Measurements from ENCODE around the gene EBI3.
"Not testable (repeated sequence)": the region's sequence is repeated elsewhere in the genome, so short reads cannot be mapped to it uniquely, and the experiment has no call there.

Gene EBI3

DNA sequence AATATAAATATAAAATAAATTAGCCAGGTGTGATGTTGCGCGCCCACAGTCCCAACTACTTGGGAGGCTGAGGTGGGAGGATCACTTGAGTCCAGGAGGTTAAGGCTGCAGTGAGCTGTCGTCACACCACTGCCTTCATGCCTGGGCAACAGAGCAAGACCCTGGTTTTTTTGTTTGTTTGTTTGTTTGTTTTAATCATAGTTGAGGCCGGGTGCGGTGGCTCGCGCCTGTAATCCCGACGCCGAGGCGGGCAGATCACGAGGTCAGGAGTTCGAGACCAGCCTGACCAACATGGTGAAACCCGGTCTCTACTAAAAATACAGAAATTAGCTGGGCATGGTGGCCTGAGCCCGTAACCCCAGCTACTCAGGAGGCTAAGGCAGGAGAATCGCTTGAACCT lies 8.2 kb downstream of the EBI3 start:
- not testable (repeated sequence) for DNase-seq

- DNase-seq: no peak
Observed at GRCh38 chr19:4238831-4239230, 9.5 kb downstream of the EBI3 start.

DNA sequence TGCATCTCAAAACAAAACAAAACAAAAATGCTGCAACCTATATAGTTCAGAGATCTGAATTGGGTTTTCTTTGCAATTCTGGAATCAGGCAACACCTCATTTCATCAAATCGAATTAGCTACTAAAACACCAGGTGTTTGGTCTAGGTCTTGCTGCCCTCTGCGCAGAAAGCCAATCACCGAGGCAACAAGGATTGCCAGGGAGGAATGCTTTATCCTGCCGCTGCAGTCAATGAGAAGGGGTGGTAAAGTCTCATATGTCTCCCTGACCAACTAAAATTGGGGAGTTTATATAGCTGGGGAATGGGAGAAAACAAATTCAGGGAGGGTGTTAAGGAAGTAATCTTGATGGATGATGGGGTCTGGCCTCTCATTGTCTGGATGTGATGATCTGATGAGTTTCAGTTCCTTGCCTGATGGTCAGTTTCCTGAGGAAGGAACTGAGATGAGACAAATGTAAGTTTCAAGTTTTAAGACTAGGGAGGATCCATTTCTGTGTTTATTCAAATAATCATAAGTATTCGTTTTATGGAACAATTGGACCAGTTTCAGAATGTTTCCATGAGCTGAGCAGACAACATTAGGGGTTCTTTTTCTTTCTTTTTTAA lies 12.6 kb downstream of the EBI3 start:
- DNase-seq: no peak

GRCh38 chr19:4245938-4246337 lies 16.6 kb downstream of the EBI3 start:
- DNase-seq: not testable (repeated sequence)

- peak; percentile 99 for DNase-seq
Observed at GRCh38 chr19:4246767-4247593, 17.7 kb downstream of the EBI3 start, which contains the start of gene YJU2. Gene YJU2, plus strand, starts transcription at chr19:4247080. Its CDS starts 67 bp downstream, at chr19:4247147.

DNA sequence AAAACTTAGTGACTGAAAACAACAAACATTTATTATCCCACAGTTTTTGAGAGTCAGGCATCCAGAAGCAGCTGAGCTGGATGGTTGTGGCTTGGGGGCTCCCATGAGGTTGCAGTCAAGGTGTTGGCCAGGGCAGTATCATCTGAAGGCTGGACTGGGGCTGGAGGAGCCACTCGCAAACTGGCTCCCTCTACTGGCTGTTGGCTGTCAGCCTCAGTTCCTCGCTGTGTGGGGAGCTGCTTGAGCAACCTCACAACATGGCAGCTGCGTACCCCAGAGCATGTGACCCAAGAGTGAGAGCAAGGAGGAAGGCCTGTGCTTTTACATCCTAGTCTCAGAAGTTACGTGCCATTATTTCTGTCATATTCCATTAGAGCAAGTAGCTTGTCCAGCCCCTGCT lies 27.2 kb downstream of the EBI3 start:
- no peak for DNase-seq

DNA sequence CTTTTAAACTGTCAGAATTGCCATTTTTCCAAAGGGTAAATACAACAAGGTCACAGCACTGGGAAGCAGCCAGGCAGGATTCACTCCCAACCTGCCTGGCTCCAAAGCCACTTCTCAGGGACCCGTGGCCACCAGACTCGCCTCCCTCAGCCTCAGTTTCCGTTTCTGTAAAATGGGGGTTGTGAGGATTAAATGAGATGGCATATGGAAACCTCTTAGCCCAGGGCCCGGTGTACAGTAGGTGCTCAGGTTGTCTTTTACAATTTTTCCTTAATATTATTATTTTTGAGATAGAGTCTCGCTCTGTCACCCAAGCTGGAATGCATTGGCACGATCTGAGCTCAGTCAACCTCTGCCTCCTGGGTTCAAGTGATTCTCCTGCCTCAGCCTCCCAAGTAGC lies 27.7 kb downstream of the EBI3 start:
- DNase-seq: no peak

DNA sequence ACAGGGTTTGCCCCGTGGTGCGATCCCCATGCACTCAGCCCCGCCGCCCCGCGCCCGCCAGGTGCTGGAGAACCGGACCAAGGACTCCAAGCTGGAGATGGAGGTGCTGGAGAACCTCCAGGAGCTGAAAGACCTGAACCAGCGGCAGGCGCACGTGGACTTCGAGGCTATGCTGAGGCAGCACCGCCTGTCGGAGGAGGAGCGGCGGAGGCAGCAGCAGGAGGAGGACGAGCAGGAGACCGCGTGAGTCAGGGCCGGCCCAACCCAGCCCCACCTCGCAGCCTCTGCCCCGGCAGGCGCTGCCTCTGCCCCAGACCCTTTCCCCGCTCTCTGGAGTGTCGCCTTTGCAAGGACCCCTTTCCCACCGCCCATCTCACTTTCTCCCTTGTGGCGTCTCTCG lies 28.9 kb downstream of the EBI3 start:
- DNase-seq: no peak

DNA sequence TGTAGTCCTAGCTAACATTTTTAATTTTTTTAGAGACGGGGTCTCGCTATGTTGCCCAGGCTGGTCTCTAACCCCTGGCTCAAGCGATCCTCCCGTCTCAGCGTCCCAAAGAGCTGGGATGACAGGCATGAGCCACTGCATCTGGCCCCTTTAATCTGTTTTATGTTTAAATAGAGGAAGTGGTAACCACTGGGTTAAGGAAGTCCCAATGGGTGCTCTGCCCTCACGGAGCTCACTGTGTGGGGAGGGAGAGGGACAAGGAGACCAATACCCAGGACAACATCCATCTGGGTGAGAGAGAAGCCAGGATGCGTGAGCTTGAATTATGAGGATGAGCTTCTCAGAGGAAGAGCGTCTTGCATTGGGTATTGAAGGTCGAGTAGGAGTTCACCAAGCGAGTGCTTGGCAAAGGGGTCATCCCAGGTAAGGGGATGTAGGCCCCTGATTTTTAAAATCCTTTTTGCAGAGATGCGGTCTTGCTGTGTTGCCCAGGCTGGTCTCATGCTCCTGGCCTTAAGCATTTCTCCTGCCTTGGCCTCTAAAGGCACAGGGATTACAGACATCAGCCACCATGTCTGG lies 31.4 kb downstream of the EBI3 start:
- DNase-seq: no peak

GRCh38 chr19:4264812-4265211 lies 35.5 kb downstream of the EBI3 start:
- no peak for DNase-seq

- no peak for DNase-seq
Observed at GRCh38 chr19:4266253-4267000, 37.1 kb downstream of the EBI3 start.

DNA sequence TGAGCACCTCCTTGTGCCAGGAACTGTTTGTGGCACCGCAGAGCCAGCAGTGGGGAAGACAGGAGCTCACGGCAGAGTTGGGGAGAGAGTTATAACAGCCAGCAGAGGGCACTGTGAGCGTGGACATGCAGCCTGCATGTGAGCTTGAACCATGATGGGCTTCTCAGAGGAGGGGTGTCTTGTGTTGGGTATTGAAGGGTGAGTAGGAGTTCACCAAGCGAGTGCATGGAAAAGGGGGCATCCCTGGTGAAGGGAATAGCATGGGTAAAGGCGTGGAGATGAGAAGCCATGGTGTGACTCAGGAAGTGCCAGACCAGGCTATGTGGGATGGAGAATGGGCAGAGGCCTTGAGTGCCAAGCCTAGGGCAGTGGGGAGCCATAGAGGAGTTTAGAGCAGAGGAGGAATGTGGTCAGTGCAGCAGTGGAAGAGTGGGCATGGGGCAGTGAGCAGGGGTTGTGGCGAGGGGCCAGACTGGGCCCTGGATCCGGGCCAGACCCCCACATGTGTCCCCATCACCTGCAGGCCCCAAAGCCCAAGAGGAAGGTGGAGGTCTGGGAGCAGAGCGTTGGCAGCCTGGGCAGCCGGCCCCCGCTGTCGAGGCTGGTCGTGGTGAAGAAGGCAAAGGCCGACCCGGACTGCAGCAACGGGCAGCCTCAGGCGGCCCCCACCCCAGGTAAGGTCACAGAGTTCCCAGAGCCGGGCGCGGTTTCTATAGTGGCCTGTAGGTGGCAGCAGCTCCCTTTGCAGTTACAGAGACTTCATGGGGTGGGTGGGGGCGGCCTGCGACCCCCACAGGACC lies 38.0 kb downstream of the EBI3 start:
- DNase-seq: no peak

- no peak for DNase-seq
Observed at GRCh38 chr19:4267901-4268815, 38.8 kb downstream of the EBI3 start.

DNA sequence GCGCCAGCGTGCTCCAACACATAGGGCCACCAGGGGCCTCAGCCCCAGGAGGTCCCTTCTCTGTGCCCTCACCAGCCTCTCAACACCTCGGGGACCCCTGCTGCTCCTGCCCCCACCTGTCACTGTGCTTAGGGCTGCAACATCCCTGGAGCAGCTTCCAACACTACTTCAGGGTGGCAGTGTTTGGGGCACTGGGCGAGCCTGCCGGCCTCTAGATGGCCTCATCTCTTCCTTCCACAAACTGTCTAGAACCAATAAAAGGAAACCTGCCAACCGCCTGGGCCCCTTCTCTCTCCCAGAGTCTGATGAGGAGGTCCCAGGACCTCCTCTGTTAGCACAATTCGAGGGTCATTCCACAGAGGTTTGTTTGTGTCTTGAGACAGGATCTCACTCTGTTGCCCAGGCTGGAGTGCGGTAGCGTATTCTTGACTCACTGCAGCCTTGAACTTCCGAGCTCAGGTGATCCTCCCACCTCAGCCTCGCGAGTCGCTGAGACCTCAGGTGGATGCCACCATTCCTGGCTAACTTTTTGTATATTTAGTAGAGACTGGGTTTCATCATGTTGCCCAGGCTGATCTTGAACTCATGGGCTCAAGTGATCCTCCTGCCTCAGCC lies 39.6 kb downstream of the EBI3 start:
- DNase-seq: no peak

DNA sequence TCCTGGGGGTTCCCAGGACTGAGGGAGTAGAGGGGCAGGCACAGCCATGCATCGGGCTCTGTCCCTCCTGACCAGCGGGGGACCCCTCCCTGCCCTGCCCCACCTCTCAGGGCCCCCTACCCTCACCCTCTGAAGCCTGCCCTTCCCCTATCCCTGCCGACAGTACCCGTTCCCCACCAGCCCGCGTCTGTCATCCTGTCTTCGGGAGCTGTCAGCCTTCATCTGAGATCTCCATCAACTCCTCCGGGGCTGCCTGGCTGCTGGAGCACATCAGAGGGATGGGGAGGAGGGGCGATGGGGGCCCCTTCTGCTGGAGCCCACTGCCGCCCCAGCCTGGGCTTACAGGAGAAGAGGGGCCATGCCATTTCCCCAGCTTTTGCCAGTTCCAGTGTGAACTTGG lies 43.6 kb downstream of the EBI3 start:
- no peak for DNase-seq

GRCh38 chr19:4274321-4274686 lies 45.0 kb downstream of the EBI3 start:
- not testable (repeated sequence) for DNase-seq

DNA sequence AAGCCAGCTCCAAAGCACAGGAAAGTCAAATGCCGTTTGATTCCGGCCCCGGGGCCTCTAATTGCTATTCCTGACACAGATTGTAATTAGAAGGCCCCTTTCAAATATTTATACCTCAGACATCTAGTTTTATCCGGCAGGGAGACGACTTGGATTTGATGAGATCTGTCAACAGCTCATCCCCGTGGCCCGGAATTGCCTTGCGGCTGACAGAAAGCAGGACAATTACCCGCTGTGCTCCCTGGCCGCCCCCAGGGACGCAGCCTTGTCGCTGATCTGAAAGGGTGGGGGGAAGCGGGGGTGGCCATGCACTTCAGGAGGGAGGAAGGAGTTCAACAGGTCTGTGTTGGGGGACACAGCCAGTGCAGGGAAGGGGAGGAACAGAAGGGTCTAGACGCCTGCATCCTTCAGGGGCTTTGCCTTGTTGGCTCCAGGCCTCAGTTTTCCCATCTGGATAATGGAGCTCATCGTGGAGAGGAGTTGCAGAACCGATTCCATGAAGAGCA lies 47.9 kb downstream of the EBI3 start:
- DNase-seq: no peak

DNA sequence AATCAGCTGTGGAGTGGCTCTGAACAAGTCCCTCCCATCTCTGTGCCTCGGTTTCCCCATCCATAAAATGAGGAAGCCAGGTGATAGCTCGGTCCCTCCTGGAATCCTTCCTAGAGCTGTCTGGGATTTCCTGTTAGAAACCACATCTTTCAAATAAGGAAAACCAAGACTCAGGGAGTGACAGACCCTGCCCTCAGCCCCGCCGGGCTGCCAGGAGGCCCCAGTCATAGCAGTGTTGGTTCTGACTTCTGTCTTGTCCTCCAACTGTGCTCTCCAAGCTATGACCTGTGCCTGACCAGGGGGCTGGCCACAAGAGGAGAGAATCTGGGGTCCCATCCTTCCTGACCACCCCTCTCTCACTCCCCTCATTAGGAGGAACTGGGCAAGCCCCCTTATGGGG lies 48.7 kb downstream of the EBI3 start:
- DNase-seq: no peak

DNA sequence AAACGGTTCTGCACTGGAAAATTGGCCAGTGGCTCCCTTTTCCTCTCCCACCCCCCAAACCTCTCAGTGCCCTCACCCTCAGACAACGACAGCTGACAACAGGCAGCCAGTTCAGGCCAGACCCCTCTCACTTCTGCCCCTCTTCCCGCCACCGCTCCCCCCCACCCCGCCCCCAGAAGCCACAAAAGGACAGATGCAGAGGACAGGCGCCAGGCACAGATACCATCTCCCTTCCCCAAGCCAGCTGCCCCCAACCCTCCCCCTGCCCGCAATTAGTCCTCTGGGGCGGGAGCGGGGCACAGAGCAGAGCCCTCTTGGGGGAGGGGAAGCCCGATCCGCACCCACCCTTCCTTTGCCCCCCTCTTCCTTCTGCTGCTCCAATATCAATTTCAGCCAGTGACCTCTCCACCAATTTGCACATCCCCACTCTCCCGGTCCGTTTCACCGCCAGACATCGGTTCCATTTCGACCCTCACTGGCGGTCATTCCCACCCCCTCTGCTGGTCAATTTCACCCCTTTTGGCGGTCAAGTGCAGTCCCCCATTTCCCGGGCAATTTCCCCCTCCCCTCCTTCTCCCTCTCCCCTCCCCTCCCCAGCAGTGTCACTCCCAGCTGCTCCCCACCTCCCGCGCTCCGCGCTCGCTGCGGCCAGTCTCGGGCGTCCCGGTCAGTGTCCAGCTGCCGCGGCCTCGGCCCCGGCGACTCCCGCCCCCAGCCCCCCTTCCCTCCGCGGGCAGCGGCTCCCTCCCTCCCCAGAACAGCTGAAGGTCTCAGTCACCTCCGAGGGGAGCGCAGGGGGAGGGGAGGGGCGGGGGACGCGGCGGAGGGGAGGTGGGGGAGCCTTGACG lies 49.3 kb downstream of the EBI3 start, which contains the start of gene SHD:
SHD (plus strand) TSS at position 848 of the 848 bp plus-strand sequence. CDS start 798 bp downstream, outside the sequence.
- DNase-seq: no peak

GRCh38 chr19:4279267-4279529 lies 49.9 kb downstream of the EBI3 start:
- DNase-seq: no peak

Data from NCI-H446 treated with DMSO at 0.1 percent for 48 hours (cell line).